ENCODE results near the gene WASHC4.
"Not testable (repeated sequence)": the region's sequence is repeated elsewhere in the genome, so short reads cannot be mapped to it uniquely, and the experiment has no call there.

Gene WASHC4

GRCh38 chr12:105095338-105095737, 12.2 kb upstream of the WASHC4 start:
- not testable (repeated sequence) for DNase-seq

GRCh38 chr12:105099356-105099755, 8.2 kb upstream of the WASHC4 start:
- DNase-seq: peak; percentile 72

- no peak for DNase-seq
Observed at GRCh38 chr12:105100207-105100985, 7.1 kb upstream of the WASHC4 start.

GRCh38 chr12:105100998-105101397, 6.5 kb upstream of the WASHC4 start:
- no peak for DNase-seq

- DNase-seq: no peak
Observed at GRCh38 chr12:105102673-105103072, 4.9 kb upstream of the WASHC4 start.

- no peak for DNase-seq
Observed at GRCh38 chr12:105104762-105105161, 2.8 kb upstream of the WASHC4 start.

GRCh38 chr12:105106621-105107020, 910 bp upstream of the WASHC4 start:
- DNase-seq: no peak

GRCh38 chr12:105107171-105107493, 399 bp upstream of the WASHC4 start:
- DNase-seq: no peak

- peak; percentile 23 for DNase-seq
Observed at GRCh38 chr12:105109465-105110212, 2.1 kb downstream of the WASHC4 start.

GRCh38 chr12:105110851-105111250, 3.3 kb downstream of the WASHC4 start:
- no peak for DNase-seq

- no peak for DNase-seq
Observed at GRCh38 chr12:105113094-105113493, 5.6 kb downstream of the WASHC4 start.

GRCh38 chr12:105116969-105117368, 9.4 kb downstream of the WASHC4 start:
- no peak for DNase-seq

GRCh38 chr12:105120551-105120950, 13.0 kb downstream of the WASHC4 start:
- DNase-seq: peak; percentile 35

- no peak for DNase-seq
Observed at GRCh38 chr12:105138248-105138647, 30.7 kb downstream of the WASHC4 start.

GRCh38 chr12:105141320-105141922, 33.9 kb downstream of the WASHC4 start:
- no peak for DNase-seq

- no peak for DNase-seq
Observed at GRCh38 chr12:105142259-105142658, 34.7 kb downstream of the WASHC4 start.

GRCh38 chr12:105156260-105156659, 48.7 kb downstream of the WASHC4 start:
- DNase-seq: no peak

- DNase-seq: no peak
Observed at GRCh38 chr12:105157606-105158005, 50.1 kb downstream of the WASHC4 start.

- DNase-seq: no peak
Observed at GRCh38 chr12:105158876-105159275, 51.3 kb downstream of the WASHC4 start.

GRCh38 chr12:105162174-105162573, 54.6 kb downstream of the WASHC4 start:
- DNase-seq: no peak

- DNase-seq: no peak
Observed at GRCh38 chr12:105164068-105164467, 56.5 kb downstream of the WASHC4 start.

- no peak for DNase-seq
Observed at GRCh38 chr12:105166736-105167135, 59.2 kb downstream of the WASHC4 start.

- DNase-seq: no peak
Observed at GRCh38 chr12:105167346-105167745, 59.8 kb downstream of the WASHC4 start.

GRCh38 chr12:105168006-105168405, 60.5 kb downstream of the WASHC4 start:
- no peak for DNase-seq
